SIG-M5 (cell line): ENCODE measurements around the gene RPS21.

Experiments used
- DNase-seq: peaks from one replicate; lab custom pipeline; 2025; lab: John Stamatoyannopoulos, UW

Gene RPS21

DNA sequence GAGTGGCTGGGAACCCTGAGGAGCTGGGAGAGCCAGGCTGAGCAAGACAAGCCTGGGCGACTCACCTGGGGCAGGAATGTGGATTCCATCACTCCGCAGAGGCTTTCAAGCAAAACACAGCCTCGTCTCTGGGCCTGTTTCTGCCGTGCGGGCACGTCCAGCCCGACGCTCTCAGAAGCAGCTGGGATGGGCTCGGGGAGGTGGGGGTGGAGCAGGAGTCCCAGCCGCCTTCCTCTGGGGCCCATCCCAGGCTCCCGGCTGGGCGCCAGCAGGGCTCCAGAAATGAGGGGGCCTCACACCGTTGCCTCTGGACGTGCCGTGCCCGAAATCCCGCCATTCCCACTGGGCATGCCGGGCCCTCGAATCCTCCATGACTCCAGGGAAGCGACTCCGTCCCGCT is 8.7 kb upstream of the RPS21 start:
- no peak for DNase-seq

- no peak for DNase-seq
These were observed 5.6 kb upstream of the RPS21 start for GRCh38 chr20:62381202-62381797.

GRCh38 chr20:62381842-62382241 is 5.1 kb upstream of the RPS21 start:
- no peak for DNase-seq

DNA sequence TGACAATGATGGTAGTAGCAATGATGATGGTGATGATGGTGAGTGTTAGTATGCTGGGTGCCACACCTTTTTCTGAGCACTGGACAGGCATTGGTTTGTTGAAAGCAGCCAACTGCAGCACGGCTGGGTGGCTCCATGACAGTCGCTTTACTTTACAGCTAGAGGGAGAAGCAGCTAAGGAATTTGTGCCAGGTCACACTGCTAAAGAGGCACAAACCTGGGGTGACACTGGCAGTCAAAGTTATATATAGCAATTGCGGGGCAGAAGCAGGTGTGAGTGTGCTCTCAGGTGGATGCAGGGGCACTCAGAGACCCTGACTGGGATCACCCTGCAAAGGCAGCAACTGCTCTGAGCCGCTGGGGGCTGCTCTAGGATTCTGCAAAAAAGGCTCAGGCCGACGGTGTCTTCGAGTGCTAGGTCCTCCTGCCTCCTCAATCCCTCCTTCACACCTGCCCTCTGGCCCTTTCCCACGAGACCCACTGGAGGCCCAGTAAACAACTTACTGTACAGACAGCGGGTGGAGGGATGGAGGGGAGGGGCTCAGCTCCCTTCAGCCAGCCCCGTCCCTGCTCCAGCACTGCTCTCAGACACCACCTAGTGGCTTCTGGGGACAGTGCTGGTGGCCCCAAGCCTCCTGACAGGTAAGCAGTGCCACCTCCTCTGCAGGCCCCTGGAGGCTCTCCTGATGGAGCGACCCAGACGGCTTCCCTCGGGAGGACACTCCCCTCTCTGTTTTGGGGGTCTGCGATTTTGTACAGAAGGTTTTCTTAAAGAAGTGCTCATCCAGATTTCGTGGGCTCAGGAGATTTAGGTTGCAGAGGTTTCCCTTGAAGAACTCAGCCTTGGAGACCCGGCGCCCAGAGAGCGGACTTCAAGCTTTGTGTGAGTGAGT is 4.4 kb upstream of the RPS21 start:
- DNase-seq, result no peak

- no peak for DNase-seq
These were observed 463 bp downstream of the RPS21 start for GRCh38 chr20:62387219-62387913.

DNA sequence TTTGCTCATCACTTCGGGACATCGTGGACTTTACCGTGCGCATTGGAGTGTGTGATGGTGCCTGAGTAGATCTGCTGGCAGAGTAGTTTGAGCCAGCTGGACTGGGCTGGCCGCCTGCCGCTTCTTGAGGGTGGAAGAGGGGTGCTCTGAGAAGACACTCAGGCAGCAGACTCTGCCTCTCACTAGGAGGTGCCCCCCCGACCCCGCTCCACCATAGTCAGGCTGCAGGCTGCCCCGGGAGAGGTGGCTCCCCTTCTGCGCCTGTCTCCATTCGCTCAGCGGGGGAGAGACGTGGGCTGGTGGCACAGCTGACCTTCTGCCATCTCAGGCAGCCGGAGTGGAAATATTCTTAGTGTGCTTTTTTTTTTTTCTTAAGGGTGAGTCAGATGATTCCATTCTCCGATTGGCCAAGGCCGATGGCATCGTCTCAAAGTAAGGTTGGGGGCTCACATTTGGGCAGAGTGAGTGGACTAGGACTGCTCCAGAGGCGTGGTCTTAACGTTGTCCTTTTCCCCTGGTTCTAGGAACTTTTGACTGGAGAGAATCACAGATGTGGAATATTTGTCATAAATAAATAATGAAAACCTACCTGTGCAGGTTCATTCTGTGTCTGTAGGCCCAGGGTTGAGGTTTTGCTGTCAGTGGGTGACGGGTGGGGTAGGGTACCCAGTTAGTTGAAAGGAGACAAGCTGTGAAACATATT is 1.2 kb downstream of the RPS21 start:
- DNase-seq, result no peak

DNA sequence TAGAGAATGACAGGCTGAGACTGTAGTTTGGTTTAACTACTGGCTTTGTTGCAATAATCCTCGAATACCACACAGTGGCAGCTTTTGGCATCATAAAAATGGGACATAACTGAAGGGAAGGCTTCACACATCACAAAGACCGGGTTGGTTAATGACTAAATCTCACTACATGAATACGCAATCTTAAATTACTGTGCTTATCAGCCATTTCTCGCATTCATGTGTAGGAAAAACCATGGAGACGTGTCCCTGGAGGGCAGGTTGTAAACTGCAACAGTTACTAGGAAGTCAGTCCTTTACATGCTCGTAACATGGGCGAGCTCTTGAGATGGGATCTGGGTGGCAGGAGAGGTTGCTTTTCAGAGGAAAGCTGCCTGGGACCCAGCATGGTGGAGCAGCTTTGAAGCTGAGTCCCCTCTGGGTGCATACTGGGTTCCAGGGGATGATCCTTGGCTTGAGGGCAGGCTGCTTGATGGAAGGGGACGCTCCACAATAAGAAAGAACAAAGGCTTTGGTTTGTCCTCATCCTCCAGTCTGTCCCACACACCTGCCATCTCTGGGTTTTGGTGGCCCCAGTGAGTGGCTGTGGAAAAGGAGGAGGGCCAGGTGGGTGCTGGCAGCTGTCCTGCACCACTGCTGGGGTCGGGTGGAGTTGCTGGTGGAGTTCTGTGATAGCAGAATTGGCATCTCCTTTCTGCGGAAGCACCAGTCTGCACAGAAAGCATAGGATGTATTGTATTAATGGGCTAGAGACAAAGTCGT is 2.1 kb downstream of the RPS21 start:
- no peak for DNase-seq

DNA sequence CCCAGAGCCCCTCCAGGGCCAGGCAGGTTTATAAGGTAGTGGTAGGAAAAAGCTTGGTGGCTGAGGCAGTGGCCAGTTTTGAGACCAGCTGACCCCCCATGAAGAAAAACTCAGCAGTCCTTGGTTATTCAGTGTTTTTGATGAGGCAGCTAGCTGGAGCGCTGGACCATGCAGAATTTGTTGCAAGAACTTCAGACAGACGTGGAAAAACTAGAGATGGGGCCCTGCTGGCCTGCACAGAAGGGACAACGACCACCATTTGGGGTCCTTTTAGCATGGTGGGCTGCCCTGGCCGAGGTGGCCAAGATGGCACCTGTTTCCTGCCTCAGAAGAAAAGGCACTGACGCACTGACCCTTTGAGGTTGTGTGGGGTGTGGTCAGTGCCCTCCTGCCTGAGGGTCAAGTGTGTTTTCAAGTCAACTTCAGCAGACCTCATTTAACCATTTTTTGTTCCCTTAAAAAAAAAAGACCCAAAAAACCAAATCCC is 2.7 kb downstream of the RPS21 start:
- DNase-seq, result no peak

- no peak for DNase-seq
These were observed 3.6 kb downstream of the RPS21 start for GRCh38 chr20:62390317-62391164.

GRCh38 chr20:62391165-62392076 is 4.5 kb downstream of the RPS21 start:
- DNase-seq, result no peak

DNA sequence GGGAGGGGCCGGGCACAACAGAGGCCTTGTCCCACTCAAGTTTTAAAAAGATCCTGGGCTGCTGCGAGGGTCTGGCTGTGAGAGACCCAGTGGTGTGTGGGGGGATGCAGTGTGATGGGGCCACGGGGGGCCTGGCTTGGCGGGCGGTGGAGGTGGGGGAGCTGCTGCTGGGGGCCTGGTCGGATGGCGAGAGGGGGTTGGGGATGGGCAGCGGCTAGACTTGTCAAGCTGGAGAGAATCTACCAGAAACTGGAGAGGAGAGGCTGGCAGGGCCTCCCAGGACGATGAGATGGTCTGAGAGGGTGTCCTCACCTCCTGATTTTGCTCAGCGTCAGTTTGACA is 5.1 kb downstream of the RPS21 start:
- DNase-seq, result no peak

DNA sequence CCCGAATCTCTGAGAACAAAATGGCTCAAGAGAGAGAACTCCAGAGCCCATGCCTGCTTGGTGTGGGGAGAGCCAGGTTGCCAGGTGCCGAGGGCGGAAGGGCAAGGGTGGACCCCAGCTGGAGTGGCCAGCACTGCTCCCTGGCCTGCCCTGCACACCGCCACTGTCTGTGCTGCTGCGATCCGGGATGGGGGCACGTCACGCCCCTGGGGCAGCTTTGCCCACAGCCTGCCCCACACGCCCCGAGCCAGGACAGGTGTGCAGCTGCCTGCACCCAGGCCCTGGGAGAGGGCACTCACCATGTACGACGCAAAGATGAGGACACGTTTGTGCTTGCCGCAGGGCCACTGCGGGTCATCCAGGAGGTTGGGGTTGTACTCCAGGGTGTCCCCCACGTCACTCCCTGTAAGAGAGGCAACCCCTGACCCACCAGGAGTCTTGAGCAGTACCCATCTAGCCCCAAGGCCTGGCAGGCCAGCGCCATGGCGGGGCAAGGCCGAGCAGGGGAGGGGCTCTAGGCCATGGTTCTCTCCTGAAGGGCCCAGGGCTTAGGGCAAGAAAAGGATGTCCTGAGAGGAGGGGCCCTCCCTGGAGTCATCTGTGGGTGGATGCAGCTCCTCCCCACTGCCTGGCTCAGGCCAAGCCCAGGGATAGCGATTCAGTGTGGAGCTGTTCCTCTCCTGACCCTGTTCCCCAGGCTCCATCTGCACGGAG is 5.9 kb downstream of the RPS21 start:
- no peak for DNase-seq

- DNase-seq, result no peak
These were observed 6.4 kb downstream of the RPS21 start for GRCh38 chr20:62393335-62393665.

DNA sequence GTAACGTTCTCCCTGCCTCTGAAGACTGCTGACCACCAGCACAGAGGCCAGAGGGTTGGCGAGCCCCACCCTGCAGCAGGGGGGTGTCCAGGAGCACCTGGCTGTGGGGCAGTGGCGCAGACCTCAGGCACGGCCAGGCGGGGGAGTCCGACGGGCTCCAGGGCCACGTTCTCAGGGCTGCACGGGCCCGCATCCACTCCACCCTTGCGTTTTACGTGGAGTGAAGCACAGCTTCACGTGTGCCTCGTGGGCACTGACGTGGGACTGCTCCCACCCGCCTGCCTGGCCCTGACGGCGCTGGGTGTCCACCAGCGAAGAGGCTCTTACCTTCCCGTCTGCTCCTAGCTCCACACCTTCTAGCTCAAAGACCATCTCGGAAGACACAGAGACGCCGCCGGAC is 6.9 kb downstream of the RPS21 start:
- no peak for DNase-seq

- no peak for DNase-seq
These were observed 7.6 kb downstream of the RPS21 start for GRCh38 chr20:62394248-62395245.

- no peak for DNase-seq
These were observed 8.7 kb downstream of the RPS21 start for GRCh38 chr20:62395311-62396242.
